Stomach smooth muscle (tissue), 2 donors: ENCODE results near the gene UHRF1.
A peak's percentile ranks its signal among the peaks of the same experiment; 100 is the strongest.
"Not testable (repeated sequence)": the region's sequence is repeated elsewhere in the genome, so short reads cannot be mapped to it uniquely, and the experiment has no call there.

Source experiments
- H3K27ac ChIP-seq: one replicate; pipeline ENCODE4 v1.7.0; 2013; ENCODE audit warnings: mild to moderate bottlenecking, low read length, inconsistent platforms
- H3K27me3 ChIP-seq, 2 donors: one replicate each; pipeline ENCODE4 v1.7.0; 2013; ENCODE audit warnings: low read length in 2 of 2; ENCODE audit not compliant: insufficient read depth in 2 of 2, control insufficient read depth in 1 of 2
- H3K36me3 ChIP-seq, 2 donors: one replicate each; pipeline ENCODE4 v1.7.0; 2013; ENCODE audit warnings: low read length in 2 of 2; ENCODE audit not compliant: control insufficient read depth in 2 of 2, insufficient read depth in 2 of 2
- H3K4me1 ChIP-seq: one replicate; pipeline ENCODE4 v1.7.0; 2013; ENCODE audit warnings: low read length; ENCODE audit not compliant: control insufficient read depth, insufficient read depth
- H3K4me3 ChIP-seq, 2 donors: one replicate each; pipeline ENCODE4 v1.7.0; 2013; ENCODE audit warnings: low read length in 2 of 2
- H3K9ac ChIP-seq, 2 donors: one replicate each; pipeline ENCODE4 v1.7.0; 2013; ENCODE audit warnings: low read length in 2 of 2, mild to moderate bottlenecking in 1 of 2
- H3K9me3 ChIP-seq, 2 donors: one replicate each; pipeline ENCODE4 v1.7.0; 2013; ENCODE audit warnings: low read length in 2 of 2; ENCODE audit not compliant: control insufficient read depth in 2 of 2
- donor health status: healthy.
- donor health status: Pancreatic carcinoma.

The UHRF1 gene

DNA sequence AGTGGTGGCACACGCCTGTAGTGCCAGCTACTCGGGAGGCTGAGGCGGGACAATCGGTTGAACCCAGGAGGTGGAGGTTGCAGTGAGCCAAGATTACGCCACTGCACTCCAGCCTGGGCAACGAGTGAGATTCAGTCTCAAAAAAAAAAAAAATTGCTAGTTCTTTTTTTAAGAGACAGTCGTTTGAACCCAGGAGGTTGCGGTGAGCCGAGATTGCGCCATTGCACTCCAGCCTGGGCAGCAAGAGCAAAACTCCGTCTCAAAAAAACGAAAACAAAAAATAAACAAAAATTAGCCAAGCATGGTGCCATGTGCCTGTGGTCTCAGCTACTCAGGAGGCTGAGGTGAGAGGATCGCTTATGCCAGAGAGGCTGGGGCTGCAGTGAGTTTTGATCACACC, 8.4 kb upstream of the UHRF1 start:
- H3K4me1 ChIP-seq, H3K4me3 ChIP-seq, H3K27me3 ChIP-seq, H3K9me3 ChIP-seq, H3K9ac ChIP-seq, H3K36me3 ChIP-seq, H3K27ac ChIP-seq: not testable (repeated sequence)

GRCh38 chr19:4902796-4903195, 6.5 kb upstream of the UHRF1 start, which contains the start of gene ARRDC5:
Gene ARRDC5, minus strand, starts transcription at chr19:4902896. Its CDS starts 71 bp downstream, at chr19:4902825.
- Histone ChIP-seq H3K4me1 (no peaks in the 10 kb centered on the region), H3K9ac (no peak within 1 kb of the TSS), H3K9me3 (no peaks in the 10 kb centered on the region), H3K27me3 (no peaks in the 10 kb centered on the region), H3K4me3 (no peak within 1 kb of the TSS), H3K36me3 (no peaks in the 10 kb centered on the region), H3K27ac (no peak within 1 kb of the TSS)

GRCh38 chr19:4904481-4904880, 4.8 kb upstream of the UHRF1 start:
- Histone ChIP-seq H3K9ac (no peak overlapping the region), H3K36me3 (no peaks in the 10 kb centered on the region), H3K9me3 (no peaks in the 10 kb centered on the region), H3K4me1 (peaks cover 6% of the 10 kb centered on the region), H3K4me3 (no peak overlapping the region), H3K27me3 (peaks cover 9 to 16% of the 10 kb centered on the region in 2 donors), H3K27ac (no peak overlapping the region)

GRCh38 chr19:4906963-4907362, 2.3 kb upstream of the UHRF1 start:
- Histone ChIP-seq H3K27ac (no peak overlapping the region), H3K36me3 (no peaks in the 10 kb centered on the region), H3K4me3 (no peak overlapping the region), H3K4me1 (peaks cover 26% of the 10 kb centered on the region), H3K27me3 (peaks cover 9 to 18% of the 10 kb centered on the region in 2 donors), H3K9ac (no peak overlapping the region), H3K9me3 (no peaks in the 10 kb centered on the region)

GRCh38 chr19:4908360-4908759, 941 bp upstream of the UHRF1 start:
- H3K27ac ChIP-seq, result no peak overlapping the region
- peaks cover 9 to 18% of the 10 kb centered on the region in 2 donors for H3K27me3 ChIP-seq
- H3K9ac ChIP-seq, result no peak overlapping the region
- H3K9me3 ChIP-seq, result no peaks in the 10 kb centered on the region
- H3K4me3 ChIP-seq, result no peak overlapping the region
- no peaks in the 10 kb centered on the region for H3K36me3 ChIP-seq
- H3K4me1 ChIP-seq, result peaks cover 28% of the 10 kb centered on the region

- H3K9me3 ChIP-seq, result no peaks in the 10 kb centered on the region
- H3K36me3 ChIP-seq, result no peaks in the 10 kb centered on the region
- no peak overlapping the region for H3K27ac ChIP-seq
- peaks cover 9 to 18% of the 10 kb centered on the region in 2 donors for H3K27me3 ChIP-seq
- H3K4me3 ChIP-seq, result peak overlapping the region in 1 of 2 donors; percentile 15
- H3K9ac ChIP-seq, result no peak overlapping the region
- peaks cover 28% of the 10 kb centered on the region for H3K4me1 ChIP-seq
Observed at GRCh38 chr19:4908781-4909155, 533 bp upstream of the UHRF1 start.

DNA sequence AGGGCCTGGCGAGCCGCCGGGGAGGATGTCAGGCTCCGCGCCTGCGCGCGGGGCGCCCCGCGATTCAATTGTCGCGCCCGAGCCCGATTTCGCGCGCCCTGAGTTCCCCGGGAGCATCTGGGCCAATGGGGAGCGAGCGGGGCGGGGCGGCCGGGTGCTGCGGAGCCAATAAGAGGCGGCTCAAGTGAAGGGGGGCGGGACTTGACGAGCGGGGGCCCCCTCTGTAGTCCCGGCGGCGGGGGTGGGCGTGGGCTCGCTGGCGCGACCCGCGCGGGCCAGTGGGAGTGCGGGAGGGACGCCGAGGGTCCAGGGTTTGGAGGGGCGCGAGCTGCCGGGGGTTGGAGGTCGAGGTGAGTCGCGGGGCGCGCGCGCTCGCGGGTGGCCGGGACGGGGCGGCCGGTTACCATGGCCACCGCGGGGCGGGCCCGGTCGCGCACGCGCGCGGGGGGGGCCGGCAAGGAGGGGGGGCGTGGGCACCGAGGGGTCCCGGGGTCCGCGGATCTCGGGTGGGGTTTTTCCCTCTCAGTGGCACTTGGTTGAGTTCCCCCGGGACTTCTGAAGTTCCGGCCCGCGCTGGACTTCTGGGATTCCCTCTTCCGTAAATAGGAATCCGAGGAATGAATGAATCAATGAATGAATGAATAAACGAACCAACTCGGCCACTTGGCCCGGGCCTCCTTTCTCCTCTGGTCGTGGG, 744 bp downstream of the UHRF1 start:
- Histone ChIP-seq H3K36me3 (no peaks in the 10 kb centered on the region), H3K4me3 (peak overlapping the region; percentile 52 to 70), H3K27me3 (peaks cover 9 to 18% of the 10 kb centered on the region in 2 donors), H3K9ac (no peak overlapping the region), H3K27ac (no peak overlapping the region), H3K4me1 (peaks cover 28% of the 10 kb centered on the region), H3K9me3 (no peaks in the 10 kb centered on the region)

DNA sequence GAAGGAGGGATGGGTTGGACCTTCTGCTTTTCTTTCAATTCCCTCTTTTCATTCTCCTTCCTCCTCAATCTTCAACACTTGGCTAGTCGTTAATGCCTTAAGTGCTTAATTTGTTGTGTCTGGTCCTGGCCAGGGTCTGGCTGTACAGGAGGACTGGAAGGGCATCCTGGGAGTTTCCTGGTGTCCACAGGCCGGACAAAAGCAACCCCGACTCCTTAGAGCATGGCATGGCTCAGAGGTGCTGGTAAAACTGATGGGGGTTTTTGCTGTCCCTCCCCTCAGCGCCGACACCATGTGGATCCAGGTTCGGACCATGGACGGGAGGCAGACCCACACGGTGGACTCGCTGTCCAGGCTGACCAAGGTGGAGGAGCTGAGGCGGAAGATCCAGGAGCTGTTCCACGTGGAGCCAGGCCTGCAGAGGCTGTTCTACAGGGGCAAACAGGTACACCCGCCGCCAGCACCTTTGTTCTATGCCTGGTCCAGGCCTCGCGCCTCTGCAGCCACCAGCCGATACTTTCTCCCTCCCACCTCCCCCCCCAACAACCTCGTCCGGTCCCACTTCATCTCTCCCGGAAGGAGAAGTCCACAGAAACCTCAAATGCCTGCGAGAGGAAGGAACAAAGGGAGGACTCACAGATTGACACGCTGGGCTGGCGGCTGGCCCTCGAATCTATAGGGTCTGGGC, 1.4 kb downstream of the UHRF1 start:
- Histone ChIP-seq H3K4me1 (peaks cover 28% of the 10 kb centered on the region), H3K27me3 (peaks cover 9 to 18% of the 10 kb centered on the region in 2 donors), H3K9ac (no peak overlapping the region), H3K27ac (no peak overlapping the region), H3K36me3 (no peaks in the 10 kb centered on the region), H3K4me3 (peak overlapping the region; percentile 52 to 70), H3K9me3 (no peaks in the 10 kb centered on the region)

DNA sequence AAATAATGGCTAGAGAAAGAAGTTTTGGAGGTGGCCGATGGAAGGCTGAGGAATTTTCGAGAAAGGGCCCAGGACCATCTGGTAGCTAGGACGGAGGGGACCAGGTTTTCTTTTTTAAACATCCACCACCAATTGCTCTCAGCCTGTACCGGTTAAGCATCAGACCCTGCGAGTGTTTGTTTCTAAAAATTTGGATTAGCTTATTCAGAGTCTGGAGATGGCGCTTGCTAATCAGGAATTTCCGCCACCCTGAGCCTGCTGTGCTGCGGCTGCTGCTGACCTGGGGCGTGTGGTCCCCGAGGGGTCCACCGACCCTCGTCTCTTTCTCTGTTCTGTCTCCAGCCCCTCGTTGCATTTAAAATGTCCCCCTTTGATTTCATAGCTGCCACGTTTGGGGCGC, 2.0 kb downstream of the UHRF1 start:
- Histone ChIP-seq H3K4me3 (peak overlapping the region; percentile 12 to 57), H3K27ac (no peak overlapping the region)

DNA sequence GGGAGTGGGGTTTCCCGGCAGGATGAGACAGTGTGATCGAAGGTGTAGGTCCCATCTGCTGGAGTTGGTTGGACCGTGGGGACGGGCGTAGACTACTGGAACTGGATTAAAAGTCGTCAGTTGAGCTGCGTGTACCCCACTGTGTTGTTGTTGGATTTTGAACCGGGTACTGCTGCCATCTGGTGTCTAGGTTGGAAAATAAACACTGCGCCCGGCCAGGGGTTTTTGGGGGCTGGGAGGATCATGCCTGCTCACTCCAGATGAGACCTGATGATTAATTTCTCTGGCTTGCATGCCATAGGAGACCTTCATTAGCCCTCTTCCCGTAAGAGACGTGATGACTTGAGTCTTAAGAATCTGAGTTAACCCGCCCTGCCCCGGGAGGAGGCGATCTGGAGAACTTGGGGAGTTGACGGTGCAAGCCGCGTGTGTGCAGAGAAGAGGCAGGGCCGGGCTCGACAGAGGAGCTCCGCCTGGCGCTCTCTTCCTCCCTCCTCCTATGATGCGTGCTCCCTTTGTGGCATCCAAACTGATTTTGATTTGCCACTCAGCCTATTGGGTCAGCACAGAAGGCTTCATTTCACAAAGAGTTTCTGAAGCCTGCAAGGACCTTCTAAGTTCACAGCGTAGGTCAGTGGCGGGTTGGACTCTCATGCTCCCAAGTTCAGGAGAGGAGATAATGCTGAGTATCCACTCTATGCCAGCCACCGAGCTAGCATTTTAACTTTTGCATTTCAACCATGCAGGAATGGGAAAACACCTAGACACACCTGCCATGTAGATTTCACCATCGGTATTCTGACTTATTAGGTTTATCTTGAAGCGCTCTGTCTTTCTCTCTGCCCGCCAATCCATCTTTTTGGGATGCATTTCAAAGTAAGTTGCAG, 2.7 kb downstream of the UHRF1 start:
- Histone ChIP-seq H3K27ac (no peak overlapping the region), H3K27me3 (peaks cover 9 to 18% of the 10 kb centered on the region in 2 donors), H3K4me1 (peaks cover 28% of the 10 kb centered on the region), H3K9me3 (no peaks in the 10 kb centered on the region), H3K4me3 (peak overlapping the region; percentile 12 to 57), H3K9ac (peak overlapping the region in 1 of 2 donors; percentile 1), H3K36me3 (no peaks in the 10 kb centered on the region)

More for the DNA sequence above, 2.0 kb downstream of the UHRF1 start:
- Histone ChIP-seq H3K9me3 (no peaks in the 10 kb centered on the region), H3K27me3 (peaks cover 9 to 18% of the 10 kb centered on the region in 2 donors), H3K9ac (peak overlapping the region in 1 of 2 donors; percentile 1), H3K4me1 (peaks cover 28% of the 10 kb centered on the region), H3K36me3 (no peaks in the 10 kb centered on the region)
